Keratinocyte (primary cell): ENCODE results near the gene PAPSS2.

Experiments
- EZH2 ChIP-seq: IDR thresholded peaks from one replicate; pipeline ENCODE4 v1.6.1; 2012; ENCODE audit warnings: inconsistent platforms, mild to moderate bottlenecking, low read length, moderate library complexity
- TF ChIP-seq, protein P1 (sequence below), 3 experiments: IDR thresholded peaks in 1 of 3; conservative IDR thresholded peaks in 1 of 3; optimal IDR thresholded peaks in 1 of 3; 2 replicates in 2 of 3; 3 replicates in 1 of 3; pipeline versions ENCODE3 to v1.5.1; 2011; ENCODE audit warnings: low read length in 3 of 3, mild to moderate bottlenecking in 3 of 3, moderate library complexity in 2 of 3, control low read depth in 1 of 3, inconsistent platforms in 1 of 3; ENCODE audit not compliant: insufficient read depth in 2 of 3; ENCODE audit errors: extremely low read depth in 1 of 3

GRCh38 chr10:87683356-87683755, 23.7 kb downstream of the PAPSS2 start:
- TF ChIP-seq, protein P1, sequence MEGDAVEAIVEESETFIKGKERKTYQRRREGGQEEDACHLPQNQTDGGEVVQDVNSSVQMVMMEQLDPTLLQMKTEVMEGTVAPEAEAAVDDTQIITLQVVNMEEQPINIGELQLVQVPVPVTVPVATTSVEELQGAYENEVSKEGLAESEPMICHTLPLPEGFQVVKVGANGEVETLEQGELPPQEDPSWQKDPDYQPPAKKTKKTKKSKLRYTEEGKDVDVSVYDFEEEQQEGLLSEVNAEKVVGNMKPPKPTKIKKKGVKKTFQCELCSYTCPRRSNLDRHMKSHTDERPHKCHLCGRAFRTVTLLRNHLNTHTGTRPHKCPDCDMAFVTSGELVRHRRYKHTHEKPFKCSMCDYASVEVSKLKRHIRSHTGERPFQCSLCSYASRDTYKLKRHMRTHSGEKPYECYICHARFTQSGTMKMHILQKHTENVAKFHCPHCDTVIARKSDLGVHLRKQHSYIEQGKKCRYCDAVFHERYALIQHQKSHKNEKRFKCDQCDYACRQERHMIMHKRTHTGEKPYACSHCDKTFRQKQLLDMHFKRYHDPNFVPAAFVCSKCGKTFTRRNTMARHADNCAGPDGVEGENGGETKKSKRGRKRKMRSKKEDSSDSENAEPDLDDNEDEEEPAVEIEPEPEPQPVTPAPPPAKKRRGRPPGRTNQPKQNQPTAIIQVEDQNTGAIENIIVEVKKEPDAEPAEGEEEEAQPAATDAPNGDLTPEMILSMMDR (optimal IDR thresholded peaks at IDR 0.05 in 1 of 3, IDR thresholded peaks at IDR 0.05 in 1 of 3, conservative IDR thresholded peaks at IDR 0.05 in 1 of 3; ENCODE audit: extremely low read depth in 1 of 3, insufficient read depth in 2 of 3, low read length in 3 of 3), result no peak
- TF ChIP-seq EZH2, result no peak
